ENCODE data around the gene HSD17B3.

HSD17B3 gene

GRCh38 chr9:96246267-96246671, 55.7 kb downstream of the HSD17B3 start:
- Histone ChIP-seq H3K4me2 (ENCODE audit: low read length) (no peak overlapping the region), H3K27me3 (ENCODE audit: low read depth, low read length) (peaks cover 5% of the 10 kb centered on the region), H2AFZ (ENCODE audit: low read depth, low read length) (no peak overlapping the region), H3K4me3 (ENCODE audit: low read length) (no peak overlapping the region), H3K4me1 (ENCODE audit: low read length) (peaks cover 20% of the 10 kb centered on the region), H3K36me3 (replicated peaks; ENCODE audit: low read depth, low read length) (no peaks in the 10 kb centered on the region), H3K9ac (ENCODE audit: low read length) (no peak overlapping the region), H3K9me3 (ENCODE audit: insufficient read depth, low read length) (no peaks in the 10 kb centered on the region), H3K27ac (ENCODE audit: low read length) (no peak overlapping the region), H3K79me2 (ENCODE audit: low read length) (no peaks in the 10 kb centered on the region), H4K20me1 (ENCODE audit: insufficient read depth, low read length) (no peaks in the 10 kb centered on the region)
- no peak for TF ChIP-seq EZH2phosphoT487 (IDR thresholded peaks at IDR 0.05; ENCODE audit: low read depth)
- no peak for TF ChIP-seq CTCF (IDR thresholded peaks at IDR 0.05; ENCODE audit: low read depth, low read length)

DNA sequence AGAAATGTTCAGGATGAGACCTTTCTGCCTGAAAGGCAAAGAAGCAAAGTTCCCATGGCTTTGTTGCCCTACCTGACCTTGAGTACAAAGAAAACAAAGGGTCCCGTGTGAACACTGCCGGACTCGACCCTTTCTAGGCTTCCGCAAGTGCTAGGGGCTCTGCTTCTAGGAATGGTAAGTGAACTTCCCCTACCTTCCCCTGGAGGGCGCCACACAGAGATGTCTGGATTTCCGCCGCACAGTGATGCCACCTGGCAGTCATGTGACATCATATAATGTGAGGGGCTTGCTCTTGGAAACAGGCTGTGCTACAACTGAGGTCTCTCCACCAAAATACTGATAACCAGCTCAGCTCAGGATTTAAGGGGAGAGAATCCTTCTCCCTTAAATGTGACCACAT, 56.6 kb downstream of the HSD17B3 start:
- H3K4me2 ChIP-seq (ENCODE audit: low read length) = no peak overlapping the region
- H3K36me3 ChIP-seq (replicated peaks; ENCODE audit: low read depth, low read length) = no peaks in the 10 kb centered on the region
- TF ChIP-seq EZH2phosphoT487 (IDR thresholded peaks at IDR 0.05; ENCODE audit: low read depth) = no peak
- peak; percentile 29 for TF ChIP-seq CTCF (IDR thresholded peaks at IDR 0.05; ENCODE audit: low read depth, low read length)
- peaks cover 5% of the 10 kb centered on the region for H3K27me3 ChIP-seq (ENCODE audit: low read depth, low read length)
- H3K4me1 ChIP-seq (ENCODE audit: low read length) = peaks cover 28% of the 10 kb centered on the region
- H3K9ac ChIP-seq (ENCODE audit: low read length) = no peak overlapping the region
- H3K27ac ChIP-seq (ENCODE audit: low read length) = no peak overlapping the region
- H3K4me3 ChIP-seq (ENCODE audit: low read length) = no peak overlapping the region
- H4K20me1 ChIP-seq (ENCODE audit: insufficient read depth, low read length) = no peaks in the 10 kb centered on the region
- no peaks in the 10 kb centered on the region for H3K79me2 ChIP-seq (ENCODE audit: low read length)
- H2AFZ ChIP-seq (ENCODE audit: low read depth, low read length) = no peak overlapping the region
- no peaks in the 10 kb centered on the region for H3K9me3 ChIP-seq (ENCODE audit: insufficient read depth, low read length)

DNA sequence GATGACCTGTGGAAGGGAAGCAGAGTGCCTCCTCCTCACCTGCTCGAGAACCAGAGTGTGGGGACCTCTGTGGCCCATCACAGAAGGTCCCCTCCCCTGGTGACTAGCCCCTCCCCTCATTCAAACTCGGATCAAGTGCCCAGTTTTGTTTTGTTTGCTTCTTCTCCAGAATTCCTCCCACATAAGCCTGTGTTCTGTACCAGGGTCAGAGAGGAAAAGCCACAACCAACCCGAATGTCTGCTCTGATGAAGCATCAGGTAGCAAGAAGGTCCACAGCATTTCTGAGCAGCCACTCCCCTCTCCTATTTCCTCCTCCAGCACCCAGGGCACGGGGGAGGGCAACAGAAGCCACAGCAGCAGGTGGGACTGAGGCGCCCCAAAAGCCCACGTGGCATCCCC, 58.2 kb downstream of the HSD17B3 start:
- Histone ChIP-seq H3K4me2 (ENCODE audit: low read length) (no peak overlapping the region), H3K9ac (ENCODE audit: low read length) (no peak overlapping the region), H4K20me1 (ENCODE audit: insufficient read depth, low read length) (no peaks in the 10 kb centered on the region), H2AFZ (ENCODE audit: low read depth, low read length) (no peak overlapping the region), H3K79me2 (ENCODE audit: low read length) (no peaks in the 10 kb centered on the region), H3K4me3 (ENCODE audit: low read length) (no peak overlapping the region), H3K9me3 (ENCODE audit: insufficient read depth, low read length) (no peaks in the 10 kb centered on the region), H3K4me1 (ENCODE audit: low read length) (peaks cover 28% of the 10 kb centered on the region), H3K27ac (ENCODE audit: low read length) (no peak overlapping the region), H3K27me3 (ENCODE audit: low read depth, low read length) (0 out of 2 replicates have a peak, but pooled peaks cover 11% of the 10 kb centered on the region), H3K36me3 (replicated peaks; ENCODE audit: low read depth, low read length) (no peaks in the 10 kb centered on the region)
- TF ChIP-seq CTCF (IDR thresholded peaks at IDR 0.05; ENCODE audit: low read depth, low read length) = no peak
- TF ChIP-seq EZH2phosphoT487 (IDR thresholded peaks at IDR 0.05; ENCODE audit: low read depth) = no peak

DNA sequence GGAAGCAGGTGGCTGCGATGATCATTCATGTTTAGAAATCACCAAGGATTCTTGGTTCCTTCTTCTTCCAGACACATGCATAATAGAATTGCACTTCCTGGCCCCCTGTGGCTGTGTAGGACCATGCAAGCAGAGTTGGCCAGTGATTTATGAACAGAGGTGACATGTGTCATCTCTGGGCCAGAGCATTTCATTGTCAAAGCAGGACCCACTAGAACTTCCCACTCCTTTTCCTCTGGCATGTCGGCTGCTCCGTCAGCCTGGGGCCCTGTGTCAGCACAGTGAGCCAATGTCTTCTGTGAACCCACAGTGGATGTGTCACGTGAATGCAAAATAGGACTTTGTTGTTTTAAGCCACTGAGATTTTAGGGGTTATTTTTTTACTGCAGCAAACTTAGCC, 59.2 kb downstream of the HSD17B3 start:
- H2AFZ ChIP-seq (ENCODE audit: low read depth, low read length) = peak overlapping the region; percentile 56

More for the DNA sequence above, 59.2 kb downstream of the HSD17B3 start:
- H3K9ac ChIP-seq (ENCODE audit: low read length) = no peak overlapping the region
- peak overlapping the region; percentile 24 for H3K4me3 ChIP-seq (ENCODE audit: low read length)
- no peaks in the 10 kb centered on the region for H3K9me3 ChIP-seq (ENCODE audit: insufficient read depth, low read length)
- no peak for TF ChIP-seq EZH2phosphoT487 (IDR thresholded peaks at IDR 0.05; ENCODE audit: low read depth)
- no peak overlapping the region for H3K27ac ChIP-seq (ENCODE audit: low read length)
- H3K27me3 ChIP-seq (ENCODE audit: low read depth, low read length) = 0 out of 2 replicates have a peak, but pooled peaks cover 6% of the 10 kb centered on the region
- no peaks in the 10 kb centered on the region for H4K20me1 ChIP-seq (ENCODE audit: insufficient read depth, low read length)
- H3K4me1 ChIP-seq (ENCODE audit: low read length) = peaks cover 28% of the 10 kb centered on the region
- H3K36me3 ChIP-seq (replicated peaks; ENCODE audit: low read depth, low read length) = no peaks in the 10 kb centered on the region
- no peaks in the 10 kb centered on the region for H3K79me2 ChIP-seq (ENCODE audit: low read length)
- peak overlapping the region; percentile 58 for H3K4me2 ChIP-seq (ENCODE audit: low read length)

All from OCI-LY3 (cell line).